Endothelial cell of umbilical vein (primary cell): ENCODE data around the gene TXNL4A. TPM values are rescaled to one million over a fixed set of nuclear protein-coding genes. Genes with fewer than 3 reads are reported as not detected.

Experiments
- BruUV-seq: library from RNA; stranded (reverse); fragments of 400-500 nt; replicated peaks from 2 replicates; lab custom pipeline; 2021; lab: Mats Ljungman, UMichigan
- CTCF ChIA-PET: fragments of 300-600, 350-600 bp; sonication (Branson Sonifier 250); formaldehyde crosslinking; loops from one replicate; lab custom pipeline; 2021; ENCODE audit warnings: antibody characterized with exemption, inconsistent platforms; lab: Charles Lee
- POLR2A ChIA-PET: fragments of 300-600, 350-600 bp; sonication (Branson Sonifier 250); formaldehyde crosslinking; loops from one replicate; lab custom pipeline; 2021; ENCODE audit warnings: antibody characterized with exemption, inconsistent platforms; lab: Charles Lee
- DNase-seq: peaks from one replicate; pipeline ENCODE4 v3.0.0-alpha.2; 2011; ENCODE audit warnings: low read depth, low spot score
- FAIRE-seq: peaks from 2 replicates; lab custom pipeline; 2011; peaks lifted over from hg19 to GRCh38; lab: Jason Lieb, UNC
- H2AFZ ChIP-seq: 2 replicates; pipeline ENCODE4 v1.6.0; 2012; ENCODE audit warnings: low read depth, low read length, control low read depth, inconsistent platforms
- H3K27ac ChIP-seq: 2 replicates; pipeline ENCODE4 v1.5.1; 2011; ENCODE audit warnings: low read depth, mild to moderate bottlenecking, control low read depth, low read length, moderate library complexity; ENCODE audit not compliant: insufficient read depth
- H3K27me3 ChIP-seq, 2 experiments: 2 replicates each; pipeline versions ENCODE4 v1.6.0 to v1.6.1; 2011; ENCODE audit warnings: low read length in 2 of 2, mixed read lengths in 1 of 2; ENCODE audit not compliant: control insufficient read depth in 2 of 2, insufficient read depth in 2 of 2
- H3K36me3 ChIP-seq, 2 experiments: 2 replicates in 1 of 2; 3 replicates in 1 of 2; pipeline ENCODE4 v1.5.1; 2011; ENCODE audit warnings: low read length in 2 of 2, mild to moderate bottlenecking in 1 of 2, moderate library complexity in 1 of 2; ENCODE audit not compliant: control insufficient read depth in 2 of 2, insufficient read depth in 2 of 2; ENCODE audit errors: extremely low read depth in 1 of 2
- H3K4me1 ChIP-seq: 3 replicates; pipeline ENCODE4 v1.5.1; 2011; ENCODE audit warnings: mild to moderate bottlenecking, low read length; ENCODE audit not compliant: control insufficient read depth, insufficient read depth; ENCODE audit errors: extremely low read depth
- H3K4me2 ChIP-seq: 2 replicates; pipeline ENCODE4 v1.6.1; 2011; ENCODE audit warnings: low read length, control low read depth, mixed read lengths; ENCODE audit not compliant: insufficient read depth
- H3K4me3 ChIP-seq, 3 experiments: fragments of 200-600 bp in 1 of 3; sonication (generic), shearing (Covaris generic) in 1 of 3; replicated peaks in 1 of 3; 2 replicates each; pipeline ENCODE4 v1.5.1; 2011 to 2016; ENCODE audit warnings: control low read depth in 3 of 3, low read length in 3 of 3, mild to moderate bottlenecking in 2 of 3, inconsistent platforms in 1 of 3, low read depth in 1 of 3, moderate library complexity in 1 of 3; ENCODE audit not compliant: insufficient read depth in 1 of 3
- H3K79me2 ChIP-seq: 2 replicates; pipeline ENCODE4 v1.6.0; 2012; ENCODE audit warnings: low read length, inconsistent platforms; ENCODE audit not compliant: control insufficient read depth, insufficient read depth
- H3K9ac ChIP-seq: replicated peaks from 2 replicates; pipeline ENCODE3; 2011; ENCODE audit warnings: low read length, control low read depth; ENCODE audit not compliant: insufficient read depth; ENCODE audit errors: extremely low read depth
- H3K9me1 ChIP-seq: replicated peaks from 3 replicates; pipeline ENCODE4 v1.6.0; 2011; ENCODE audit warnings: mild to moderate bottlenecking, low read length; ENCODE audit not compliant: control insufficient read depth, insufficient read depth; ENCODE audit errors: extremely low read depth
- H3K9me3 ChIP-seq: replicated peaks from 2 replicates; pipeline ENCODE4 v1.5.1; 2012; ENCODE audit warnings: low read length, inconsistent platforms; ENCODE audit not compliant: control insufficient read depth, insufficient read depth
- H4K20me1 ChIP-seq: replicated peaks from 2 replicates; pipeline ENCODE3; 2011; ENCODE audit warnings: mild to moderate bottlenecking, low read length; ENCODE audit not compliant: control insufficient read depth, insufficient read depth; ENCODE audit errors: extremely low read depth
- EZH2 ChIP-seq: IDR thresholded peaks from 2 replicates; pipeline ENCODE4 v1.6.1; 2012; ENCODE audit warnings: borderline replicate concordance, low read depth, mild to moderate bottlenecking, moderate library complexity, low read length, inconsistent platforms; ENCODE audit not compliant: severe bottlenecking
- FOS ChIP-seq: IDR thresholded peaks from 2 replicates; pipeline ENCODE4 v1.6.1; 2011; ENCODE audit warnings: mild to moderate bottlenecking, low read length, moderate library complexity, borderline replicate concordance; ENCODE audit not compliant: insufficient read depth
- GATA2 ChIP-seq: IDR thresholded peaks from 2 replicates; pipeline ENCODE4 v1.7.0; 2011; ENCODE audit warnings: low read depth, mild to moderate bottlenecking, moderate library complexity, mixed read lengths, low read length; ENCODE audit not compliant: insufficient read length, insufficient read depth
- JUN ChIP-seq: IDR thresholded peaks from 2 replicates; pipeline ENCODE4 v1.6.1; 2011; ENCODE audit warnings: borderline replicate concordance, low read depth; ENCODE audit not compliant: insufficient read length, insufficient read depth
- MAX ChIP-seq: IDR thresholded peaks from 2 replicates; pipeline ENCODE4 v1.6.1; 2011; ENCODE audit not compliant: insufficient read depth, insufficient read length
- MYC ChIP-seq: IDR thresholded peaks from one replicate; pipeline ENCODE4 v1.6.1; 2011; ENCODE audit warnings: mild to moderate bottlenecking, low read depth, low read length
- POLR2A ChIP-seq: IDR thresholded peaks from 2 replicates; pipeline ENCODE4 v1.6.1; 2012; ENCODE audit warnings: low read depth, mild to moderate bottlenecking, control low read depth, low read length
- POLR2AphosphoS5 ChIP-seq: IDR thresholded peaks from 2 replicates; pipeline ENCODE4 v1.6.1; 2012; ENCODE audit warnings: low read depth, mild to moderate bottlenecking, control low read depth, low read length, moderate library complexity; ENCODE audit not compliant: insufficient read depth
- dilution Hi-C: fragments of 300-500 bp; cut with MboI; formaldehyde crosslinking; loops from one replicate; pipeline ENCODE4 v1.15.0; 2019; ENCODE audit warnings: low sequenced_read_pairs; ENCODE audit not compliant: extremely low pct_ligation_motif_present
- intact Hi-C: fragments of 100-400 bp; cut with micrococcal nuclease; formaldehyde crosslinking; loops from one replicate; pipeline ENCODE4 v1.10.0; 2022
- polyA plus RNA-seq, 4 experiments: library from polyadenylated mRNA; depleted of rRNA in 3 of 4; stranded (reverse) in 3 of 4; unstranded in 1 of 4; fragments of >200 nt; gene quantifications; 2 replicates each; pipeline versions ENCODE4 v1.2.1 to v1.2.3, GENCODE V29; 2011 to 2012; ENCODE audit warnings: missing spikeins in 1 of 4
- total RNA-seq: library from RNA; stranded (reverse); gene quantifications from 2 replicates; pipeline ENCODE4 v1.2.3, GENCODE V29; 2021
- TF ChIP-seq, protein P1 (sequence below), 2 donors: IDR thresholded peaks; 1 replicate in 1 of 2; 2 replicates in 1 of 2; pipeline ENCODE4 v1.5.1; 2011; ENCODE audit warnings: low read length in 2 of 2, mild to moderate bottlenecking in 2 of 2, moderate library complexity in 2 of 2, control low read depth in 1 of 2, inconsistent platforms in 1 of 2, low read depth in 1 of 2; ENCODE audit not compliant: insufficient read depth in 1 of 2; ENCODE audit errors: extremely low read depth in 1 of 2

TXNL4A gene
- total and polyA plus RNA-seq, 2 donors (not counting 3 experiments of a cell fraction or from before 2014, with no cell fraction given) = 148 to 172 TPM

GRCh38 chr18:79987566-79987965 is 797 bp downstream of the TXNL4A start:
- peak overlapping the region; percentile 75 for H3K9ac ChIP-seq
- peak overlapping the region; percentile 69 to 96 (median 96) for H3K4me3 ChIP-seq
- intact Hi-C loops (loop anchor here (5.0 kb wide), 1 partner anchor 610 kb away; no protein-coding TSS in a partner anchor), dilution Hi-C loops (no loop called here)
- peak overlapping the region; percentile 11 for H3K27ac ChIP-seq
- no peaks in the 10 kb centered on the region for H3K9me1 ChIP-seq
- no peak for DNase-seq
- no peaks in the 10 kb centered on the region for H3K9me3 ChIP-seq
- peak; percentile 49 for FAIRE-seq
- H2AFZ ChIP-seq = no peak overlapping the region
- H3K79me2 ChIP-seq = peaks cover 57% of the 10 kb centered on the region
- TF ChIP-seq GATA2 (no peak), EZH2 (no peak), FOS (peak; percentile 19), POLR2A (no peak), MAX (no peak), JUN (no peak), MYC (no peak), POLR2AphosphoS5 (no peak)
- TF ChIP-seq, protein P1, sequence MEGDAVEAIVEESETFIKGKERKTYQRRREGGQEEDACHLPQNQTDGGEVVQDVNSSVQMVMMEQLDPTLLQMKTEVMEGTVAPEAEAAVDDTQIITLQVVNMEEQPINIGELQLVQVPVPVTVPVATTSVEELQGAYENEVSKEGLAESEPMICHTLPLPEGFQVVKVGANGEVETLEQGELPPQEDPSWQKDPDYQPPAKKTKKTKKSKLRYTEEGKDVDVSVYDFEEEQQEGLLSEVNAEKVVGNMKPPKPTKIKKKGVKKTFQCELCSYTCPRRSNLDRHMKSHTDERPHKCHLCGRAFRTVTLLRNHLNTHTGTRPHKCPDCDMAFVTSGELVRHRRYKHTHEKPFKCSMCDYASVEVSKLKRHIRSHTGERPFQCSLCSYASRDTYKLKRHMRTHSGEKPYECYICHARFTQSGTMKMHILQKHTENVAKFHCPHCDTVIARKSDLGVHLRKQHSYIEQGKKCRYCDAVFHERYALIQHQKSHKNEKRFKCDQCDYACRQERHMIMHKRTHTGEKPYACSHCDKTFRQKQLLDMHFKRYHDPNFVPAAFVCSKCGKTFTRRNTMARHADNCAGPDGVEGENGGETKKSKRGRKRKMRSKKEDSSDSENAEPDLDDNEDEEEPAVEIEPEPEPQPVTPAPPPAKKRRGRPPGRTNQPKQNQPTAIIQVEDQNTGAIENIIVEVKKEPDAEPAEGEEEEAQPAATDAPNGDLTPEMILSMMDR (IDR thresholded peaks at IDR 0.05; ENCODE audit: extremely low read depth in 1 of 2, insufficient read depth in 1 of 2, low read depth in 1 of 2, low read length in 2 of 2) = no peak
- POLR2A ChIA-PET = no interaction called here
- peak overlapping the region; percentile 97 for H3K4me2 ChIP-seq
- peaks cover 2 to 4% of the 10 kb centered on the region in 2 experiments for H3K36me3 ChIP-seq
- CTCF ChIA-PET = interaction anchor here (1.5 to 2.7 kb wide), 2 partner anchors 23 to 47 kb away, joined by 5 to 24 read pairs; partner anchors contain the start of genes HSBP1L1 and RBFA
- H4K20me1 ChIP-seq = no peaks in the 10 kb centered on the region
- H3K27me3 ChIP-seq = no peaks in the 10 kb centered on the region
- BruUV-seq = TSS peak; percentile 52
- peaks cover 13% of the 10 kb centered on the region for H3K4me1 ChIP-seq
